GM21367 (cell line): ENCODE measurements around the gene ATRNL1.

Source experiments
- ATAC-seq: cut with Tn5 transposase; IDR thresholded peaks from one replicate; pipeline ENCODE4 v1.9.1; 2021; ENCODE audit not compliant: unreplicated experiment

The ATRNL1 gene

DNA sequence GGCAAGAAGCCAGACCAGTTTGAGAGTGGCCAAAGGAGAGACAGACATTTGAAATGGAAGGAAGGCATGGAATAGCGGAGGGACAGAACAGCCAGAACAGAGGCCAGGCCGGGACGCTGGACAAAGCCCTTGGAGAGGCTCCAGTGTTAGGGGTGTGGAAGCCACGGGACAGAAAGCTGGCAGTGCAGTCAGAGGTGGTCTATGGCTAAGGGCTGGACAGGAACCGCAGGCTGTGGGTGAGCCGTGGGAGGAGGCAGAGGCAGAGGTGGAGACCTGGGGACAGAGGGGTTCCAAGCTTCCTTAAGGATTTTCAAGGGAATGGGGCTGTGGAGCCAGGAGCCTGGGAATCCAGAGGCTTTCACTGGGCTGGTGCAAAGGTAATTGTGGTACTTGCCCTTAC lies 878.8 kb downstream of the ATRNL1 start:
- ATAC-seq: no peak

DNA sequence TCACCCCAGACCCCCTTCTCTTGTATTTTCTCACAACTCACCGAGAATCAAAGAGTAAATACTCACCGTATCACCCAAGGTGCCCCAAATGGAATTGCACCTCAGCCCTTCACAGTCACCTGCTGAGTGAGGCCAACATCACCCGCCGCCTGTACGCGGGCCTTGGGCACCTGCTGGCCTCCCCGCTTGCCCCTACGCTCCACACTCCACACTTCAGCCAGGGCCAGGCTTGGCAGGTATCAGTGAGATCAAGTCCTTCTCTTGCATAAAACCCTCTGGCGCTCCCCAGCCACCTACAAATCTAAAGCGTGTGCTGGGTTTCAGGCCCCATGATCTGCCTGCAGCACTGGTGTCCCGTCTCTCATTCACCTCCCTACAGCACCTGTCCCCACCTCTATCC lies 879.3 kb downstream of the ATRNL1 start:
- no peak for ATAC-seq

DNA sequence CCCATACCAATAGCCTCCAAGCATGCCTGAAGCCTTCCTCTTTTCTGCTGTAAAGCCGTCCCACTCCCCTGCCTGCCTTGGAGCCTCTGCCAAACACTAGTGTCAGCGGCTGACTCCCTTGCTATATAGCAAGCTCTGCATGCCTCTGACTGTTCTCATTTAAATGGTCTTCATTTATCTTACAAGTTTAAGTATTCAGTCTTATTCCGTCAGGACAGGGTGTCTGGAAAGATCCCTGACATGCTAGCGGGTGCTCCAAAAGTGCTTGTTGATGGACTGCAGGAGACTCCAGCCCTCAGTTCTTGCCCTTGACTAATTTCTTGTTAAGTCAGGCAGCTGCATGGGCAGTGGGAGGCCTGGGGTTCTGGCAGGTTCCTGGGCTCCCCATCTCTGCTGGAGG lies 881.2 kb downstream of the ATRNL1 start:
- ATAC-seq: no peak

DNA sequence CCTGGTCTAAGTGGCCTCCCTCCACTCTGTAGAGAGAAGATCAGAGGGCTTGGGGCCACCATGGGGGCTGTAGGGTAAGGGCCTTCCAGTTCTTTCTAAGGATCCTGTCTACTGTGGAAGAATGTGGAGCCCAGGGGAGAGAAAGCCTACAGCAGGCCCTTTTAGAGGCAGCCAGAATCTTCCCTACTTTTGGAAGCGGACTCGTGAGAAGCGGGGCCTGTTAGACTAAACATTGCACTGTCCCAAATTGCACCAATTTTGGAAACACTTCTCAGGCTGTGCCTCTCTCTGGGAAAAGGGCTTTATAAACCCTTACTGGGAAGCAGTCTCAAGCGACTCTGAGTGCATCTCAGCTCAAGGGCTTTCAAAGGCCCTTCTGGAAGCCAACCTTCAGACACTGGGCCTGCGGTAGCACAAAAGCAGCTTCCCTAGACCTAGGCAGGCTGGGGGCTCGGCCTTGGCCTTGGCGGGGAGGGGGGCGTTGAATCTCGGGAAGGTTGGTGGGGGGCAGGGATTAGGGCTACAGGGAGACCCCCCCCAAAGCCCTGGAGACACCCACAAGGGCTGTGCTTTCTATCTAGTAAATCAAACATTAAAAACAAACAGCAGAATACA lies 881.8 kb downstream of the ATRNL1 start:
- ATAC-seq: no peak

DNA sequence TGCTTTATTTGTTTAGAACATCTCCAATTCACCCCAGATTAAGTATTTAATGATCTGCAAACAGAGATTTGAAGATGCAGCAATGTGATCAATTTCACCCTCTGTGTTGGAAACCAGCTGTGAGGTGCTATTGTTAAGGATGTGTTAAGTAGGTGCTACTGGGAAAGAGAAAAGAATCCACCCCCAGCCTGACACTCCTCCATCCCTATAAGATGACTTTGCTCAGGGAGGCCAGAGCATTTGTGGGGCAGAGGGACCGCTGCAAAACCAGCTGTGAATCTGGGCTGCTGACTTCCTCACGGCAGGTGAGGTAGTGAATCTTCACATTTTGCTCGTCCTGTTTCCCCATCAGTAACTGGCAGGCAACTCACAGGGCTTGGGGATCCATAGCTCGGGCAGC lies 882.3 kb downstream of the ATRNL1 start:
- ATAC-seq: no peak

DNA sequence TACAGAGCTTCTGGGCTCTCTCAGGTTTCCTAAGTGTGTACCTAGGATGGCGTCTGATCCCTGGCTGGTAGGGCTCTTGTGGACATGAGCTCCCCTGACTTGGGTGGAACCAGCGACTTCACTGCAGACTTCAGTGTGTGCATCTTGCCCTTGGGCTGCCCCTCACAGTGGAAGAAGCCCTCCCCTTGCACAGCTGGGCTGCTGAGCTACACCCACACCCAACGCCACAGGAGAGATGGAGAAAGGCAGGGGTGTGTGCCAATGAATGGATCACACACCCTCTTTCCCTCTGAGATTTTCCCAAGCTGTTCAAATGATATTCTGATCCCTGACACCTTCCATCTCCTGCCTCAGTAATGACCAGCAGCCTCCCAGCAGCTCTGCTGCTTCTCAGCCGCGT lies 883.2 kb downstream of the ATRNL1 start:
- no peak for ATAC-seq

DNA sequence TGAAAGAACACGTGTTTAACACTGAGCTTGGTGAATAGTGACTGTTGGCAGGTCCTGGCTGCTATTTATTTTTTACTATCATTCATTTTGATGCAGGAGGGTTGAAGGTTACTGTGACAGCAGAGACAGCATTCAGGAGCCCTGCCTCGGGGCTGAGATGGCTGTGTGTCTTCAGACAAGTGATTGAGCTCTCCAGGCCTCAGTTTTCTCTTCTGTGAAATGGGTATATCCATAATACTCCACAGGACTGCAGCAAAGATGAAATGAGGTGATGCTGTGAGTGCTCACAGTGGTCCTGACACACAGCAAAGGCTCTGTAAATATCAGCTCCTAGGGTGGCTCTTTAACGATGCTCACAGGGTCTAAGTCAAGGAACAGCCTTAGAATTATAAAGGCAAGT lies 884.7 kb downstream of the ATRNL1 start:
- ATAC-seq: no peak

DNA sequence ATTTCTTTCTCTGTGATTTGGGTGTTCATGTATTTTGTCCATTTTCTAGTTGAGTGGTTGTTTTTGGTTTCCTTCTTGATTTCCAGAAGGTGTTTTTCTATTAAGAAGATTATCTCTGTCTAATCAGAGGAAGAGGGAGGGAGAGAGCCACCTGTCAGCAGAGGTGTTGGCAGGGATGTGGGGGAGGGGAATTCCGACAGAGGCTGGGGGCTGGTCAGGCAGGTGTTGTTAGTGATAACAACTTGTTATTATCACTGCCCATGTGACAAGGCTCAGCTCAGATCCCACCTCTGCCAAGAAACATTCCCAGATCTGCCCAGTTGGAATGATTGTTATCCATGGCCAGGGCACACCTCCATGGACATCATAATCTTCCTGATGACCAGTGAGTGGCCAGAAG lies 886.4 kb downstream of the ATRNL1 start:
- no peak for ATAC-seq

DNA sequence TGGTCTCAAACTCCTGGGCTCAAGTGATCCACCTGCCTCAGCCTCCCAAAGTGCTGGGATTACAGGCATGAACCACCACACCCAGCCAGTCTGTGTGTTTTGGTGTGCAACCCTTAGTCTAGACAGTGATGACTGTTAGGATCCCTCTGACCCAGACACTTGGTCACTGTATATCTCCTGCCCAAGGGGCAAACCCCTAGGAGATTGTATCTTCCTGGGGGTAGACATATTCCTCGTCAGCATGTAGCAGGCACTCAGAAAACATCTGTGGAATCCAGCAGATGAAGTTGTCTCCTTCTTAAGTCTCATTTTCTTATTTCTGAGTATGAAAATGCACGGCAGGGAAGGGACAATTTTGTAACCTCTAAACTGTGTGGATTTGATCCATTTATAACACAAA lies 887.3 kb downstream of the ATRNL1 start:
- ATAC-seq: no peak

DNA sequence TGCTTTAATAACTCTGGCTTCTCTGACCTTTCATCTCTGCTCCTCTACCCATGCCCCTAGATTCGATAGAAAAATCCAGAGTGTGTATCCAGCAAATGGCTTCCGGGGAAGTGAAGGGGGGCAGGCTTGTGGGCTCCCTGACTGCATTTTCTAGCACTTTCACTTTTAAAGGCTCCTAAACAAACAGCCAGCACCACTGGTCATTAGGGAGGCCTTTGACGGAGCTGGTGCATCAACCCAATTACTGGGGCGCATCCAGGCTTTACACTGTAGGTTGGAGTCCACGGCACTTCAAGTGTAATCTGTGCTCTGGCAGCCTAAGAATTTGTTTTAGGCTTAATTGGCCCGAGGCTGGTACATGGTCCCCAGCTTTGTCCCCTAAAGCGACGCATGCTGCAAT lies 887.9 kb downstream of the ATRNL1 start:
- ATAC-seq: no peak

DNA sequence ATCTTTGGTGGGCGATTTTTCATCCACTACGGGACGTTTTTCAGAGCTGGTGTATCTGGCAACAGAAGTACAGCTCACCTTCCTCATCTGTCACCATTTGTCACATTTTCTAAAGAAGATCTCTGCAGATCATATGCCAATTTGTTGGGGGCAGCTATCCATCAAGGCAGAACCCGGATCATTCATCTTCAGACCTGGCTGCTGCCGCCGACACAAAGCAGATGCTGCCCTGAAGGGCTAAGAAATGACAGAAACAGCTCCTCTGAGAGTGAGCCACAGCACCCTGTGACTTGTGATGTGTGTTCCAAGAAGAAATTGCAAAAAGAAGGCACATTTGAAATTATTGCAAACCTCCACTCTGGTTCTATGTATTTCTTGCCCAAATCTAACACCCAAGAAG lies 888.9 kb downstream of the ATRNL1 start:
- no peak for ATAC-seq

DNA sequence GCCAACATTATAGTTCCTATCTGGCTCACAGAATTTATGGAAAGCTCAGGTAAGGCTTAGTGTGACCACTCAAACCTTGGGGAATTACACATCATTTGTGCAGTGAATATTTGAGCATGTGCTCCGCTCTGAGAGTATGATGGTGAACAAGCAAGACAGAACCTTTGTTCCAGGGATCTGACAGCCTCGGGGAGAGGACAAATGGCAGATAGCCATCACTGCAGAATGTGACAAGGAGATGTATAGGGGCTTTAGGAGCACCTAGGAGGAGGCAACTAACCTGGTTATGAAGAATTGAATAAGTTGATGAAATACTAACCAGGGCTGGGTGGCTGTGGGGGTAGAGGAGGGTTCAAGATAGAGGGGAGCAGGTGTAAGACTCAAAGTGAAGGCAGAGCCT lies 889.4 kb downstream of the ATRNL1 start:
- no peak for ATAC-seq

DNA sequence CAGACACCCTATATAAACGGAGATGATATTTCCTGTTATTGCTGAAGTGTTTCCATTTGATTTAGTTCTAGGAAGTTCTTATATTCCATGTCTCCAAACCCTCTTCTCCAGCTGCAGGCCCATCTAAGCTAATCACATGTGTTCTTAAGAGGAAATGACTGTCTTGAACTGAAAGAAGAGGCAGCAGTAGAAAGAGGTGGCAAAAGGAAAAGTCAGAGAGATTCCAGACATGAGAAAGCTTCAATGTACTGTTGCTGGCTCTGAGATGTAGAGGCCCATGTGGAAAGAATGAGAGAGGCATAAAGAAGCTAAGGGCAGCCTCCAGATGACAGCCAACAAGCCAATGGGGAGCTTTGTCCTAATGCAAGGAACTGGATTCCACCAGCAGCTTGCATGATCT lies 892.6 kb downstream of the ATRNL1 start:
- no peak for ATAC-seq

DNA sequence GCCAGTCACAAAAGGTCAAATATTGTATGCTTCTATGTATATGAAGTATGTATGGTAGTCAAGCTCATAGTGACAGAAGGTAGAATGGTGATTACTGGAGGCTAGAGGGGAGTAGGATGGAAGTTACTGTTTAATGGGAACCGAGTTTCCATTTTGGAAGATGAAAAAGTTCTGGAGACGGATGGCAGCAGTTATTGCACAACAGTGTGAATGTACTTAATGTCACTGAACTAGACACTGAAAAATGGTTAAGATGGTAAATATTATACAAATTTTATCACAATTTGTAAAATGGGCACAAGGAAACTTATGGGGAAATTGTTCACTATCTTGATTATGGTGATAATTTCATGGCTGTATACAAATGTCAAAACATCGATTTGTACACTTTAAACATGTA lies 895.2 kb downstream of the ATRNL1 start:
- ATAC-seq: no peak

DNA sequence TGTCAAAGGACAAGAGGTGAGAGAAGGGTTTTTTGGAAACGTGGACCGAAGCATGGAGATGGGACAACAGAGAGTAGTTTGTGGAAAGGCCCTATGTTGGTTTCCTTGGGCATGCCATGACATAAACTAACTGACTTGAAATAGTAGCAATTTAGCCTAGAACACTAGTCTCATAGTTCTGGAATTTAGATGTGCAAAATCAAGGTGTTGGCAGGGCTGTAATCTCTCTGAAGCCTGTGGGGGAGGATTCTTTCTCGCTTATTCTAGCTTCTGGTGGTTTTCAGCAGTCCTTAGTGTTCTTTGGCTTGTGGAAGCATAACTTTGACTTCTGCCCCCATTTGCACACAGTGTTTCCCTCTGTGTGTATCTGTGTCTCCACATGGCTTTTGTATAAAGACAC lies 896.5 kb downstream of the ATRNL1 start:
- ATAC-seq: no peak

DNA sequence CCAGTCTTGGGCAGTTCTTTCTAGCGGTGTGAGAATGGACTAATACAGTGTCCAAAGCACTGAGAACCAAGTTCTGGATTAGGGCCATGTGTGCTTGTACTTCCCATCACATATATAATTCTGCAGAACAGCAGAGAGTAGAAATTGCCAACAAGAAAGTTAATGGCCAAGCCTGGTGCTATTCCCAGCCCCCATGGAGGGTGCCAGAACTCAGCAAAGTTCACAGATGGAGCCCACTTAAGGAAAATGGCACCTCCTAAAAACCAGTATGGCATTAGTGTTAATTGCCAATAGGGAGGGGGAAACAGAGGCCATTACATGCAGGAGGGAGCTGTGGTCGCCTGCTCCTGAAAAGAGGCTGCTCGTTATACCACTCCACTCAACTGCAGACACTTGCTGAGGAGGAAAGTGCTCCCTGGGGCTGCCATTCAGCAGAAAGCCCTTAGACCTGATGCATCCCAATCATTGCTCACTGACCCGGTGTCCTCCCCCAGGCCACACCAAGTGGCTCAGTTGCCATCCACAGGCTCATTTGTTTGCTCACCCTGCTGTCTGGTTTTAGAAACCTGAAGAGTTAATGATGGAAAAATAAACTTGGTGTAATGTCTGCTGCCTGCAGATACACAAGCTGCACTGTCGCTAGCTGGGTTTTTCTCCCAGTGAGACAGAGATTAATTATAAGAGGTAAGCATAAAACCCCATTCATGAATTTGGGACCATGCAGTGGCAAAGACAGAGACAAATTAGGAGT lies 899.2 kb downstream of the ATRNL1 start:
- no peak for ATAC-seq

DNA sequence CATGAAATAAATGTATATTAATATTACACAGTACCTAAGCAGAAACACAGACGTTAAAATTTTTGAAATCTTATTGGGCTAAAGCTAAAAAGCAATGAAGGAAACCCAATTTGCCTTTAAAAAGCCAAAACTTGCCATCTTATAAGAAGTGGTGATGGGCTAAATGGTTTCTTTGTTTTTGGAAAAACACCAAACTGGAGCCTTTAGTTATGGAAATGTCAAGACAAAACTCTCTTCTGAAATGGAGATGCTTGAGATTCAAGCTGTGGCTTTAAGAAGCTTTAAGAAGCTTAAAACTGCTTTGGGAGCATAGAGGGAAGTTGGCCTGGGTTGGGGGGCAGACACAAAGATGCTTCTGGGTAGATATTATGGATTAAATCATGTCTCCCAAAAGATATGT lies 902.9 kb downstream of the ATRNL1 start:
- no peak for ATAC-seq

DNA sequence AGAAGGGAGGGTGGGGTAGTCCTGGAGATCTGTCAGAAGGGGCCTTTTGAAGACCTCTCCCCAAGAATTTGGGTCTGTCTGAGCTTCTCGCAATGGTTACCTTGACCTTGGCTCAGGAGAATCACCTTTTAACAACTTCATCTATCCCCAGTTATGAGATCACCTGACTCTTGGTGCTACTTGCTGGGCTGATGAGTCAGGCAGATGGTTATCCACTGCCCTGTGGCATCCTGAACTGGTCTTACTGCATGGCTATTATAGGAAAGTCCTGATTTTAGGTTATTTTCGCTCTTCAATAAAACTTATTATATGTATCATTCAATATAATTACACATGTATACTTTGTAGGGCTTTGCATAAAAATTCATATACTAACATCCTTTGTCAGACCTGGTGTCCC lies 905.1 kb downstream of the ATRNL1 start:
- ATAC-seq: no peak
